OCI-LY7 (cell line): ENCODE measurements around the gene TBP. TPM values are rescaled to one million over a fixed set of nuclear protein-coding genes. Genes with fewer than 3 reads are reported as not detected.

ENCODE experiments used
- BruUV-seq: library from RNA; stranded (reverse); fragments of 400-500 nt; replicated peaks from 2 replicates; lab custom pipeline; 2021; lab: Mats Ljungman, UMichigan
- CTCF ChIA-PET: fragments of 300-600 bp; sonication (Branson Sonifier 250); formaldehyde crosslinking; loops from one replicate; lab custom pipeline; 2022; ENCODE audit warnings: antibody characterized with exemption; ENCODE audit not compliant: unreplicated experiment; lab: Charles Lee
- POLR2A ChIA-PET: fragments of 300-600 bp; sonication (Branson Sonifier 250); formaldehyde crosslinking; loops from one replicate; lab custom pipeline; 2022; ENCODE audit warnings: antibody characterized with exemption; lab: Charles Lee
- DNase-seq: peaks from one replicate; pipeline ENCODE4 v3.0.0-alpha.2; 2015; ENCODE audit warnings: low spot score
- H2AFZ ChIP-seq: fragments of 200-600 bp; sonication (generic), shearing (Covaris generic); 2 replicates; pipeline ENCODE4 v1.6.1; 2014; ENCODE audit warnings: mild to moderate bottlenecking, antibody characterized with exemption, low read length, moderate library complexity
- H3K27ac ChIP-seq: fragments of 200-600 bp; sonication (generic); 2 replicates; pipeline ENCODE4 v1.5.1; 2014; ENCODE audit warnings: mixed run types, low read depth, mild to moderate bottlenecking, moderate library complexity, low read length, inconsistent platforms; ENCODE audit not compliant: poor library complexity, severe bottlenecking
- H3K36me3 ChIP-seq: fragments of 200-600 bp; sonication (generic); 2 replicates; pipeline ENCODE4 v1.6.1; 2014; ENCODE audit warnings: mild to moderate bottlenecking, antibody characterized with exemption, low read length, moderate library complexity, mixed read lengths; ENCODE audit not compliant: insufficient read depth
- H3K4me1 ChIP-seq: fragments of 200-600 bp; sonication (generic); 2 replicates; pipeline ENCODE4 v1.5.1; 2014; ENCODE audit warnings: mild to moderate bottlenecking, low read length; ENCODE audit not compliant: insufficient read depth, poor library complexity, severe bottlenecking
- H3K4me2 ChIP-seq: fragments of 200-600 bp; sonication (generic); 2 replicates; pipeline ENCODE4 v1.6.1; 2014; ENCODE audit warnings: mild to moderate bottlenecking, low read length
- H3K4me3 ChIP-seq: fragments of 200-600 bp; sonication (generic); 2 replicates; pipeline ENCODE4 v1.5.1; 2014; ENCODE audit warnings: mild to moderate bottlenecking, low read depth, low read length; ENCODE audit not compliant: poor library complexity, severe bottlenecking
- H3K79me2 ChIP-seq: fragments of 200-600 bp; sonication (generic); 2 replicates; pipeline ENCODE4 v1.6.1; 2016; ENCODE audit warnings: low read depth, mild to moderate bottlenecking, low read length, moderate library complexity, mixed read lengths; ENCODE audit not compliant: insufficient read depth
- H3K9me2 ChIP-seq: fragments of 200-600 bp; sonication (generic); 2 replicates; pipeline ENCODE4 v1.6.1; 2016; ENCODE audit warnings: mild to moderate bottlenecking, low read length, mixed read lengths; ENCODE audit not compliant: insufficient read depth
- H3K9me3 ChIP-seq: fragments of 200-600 bp; sonication (generic); 2 replicates; pipeline ENCODE4 v1.6.1; 2014; ENCODE audit warnings: mild to moderate bottlenecking, mixed run types, low read length, mixed read lengths
- H4K20me1 ChIP-seq: fragments of 200-600 bp; sonication (generic); 2 replicates; pipeline ENCODE4 v1.6.1; 2014; ENCODE audit warnings: mild to moderate bottlenecking, antibody characterized with exemption, low read length, moderate library complexity, mixed read lengths; ENCODE audit not compliant: insufficient read depth
- EZH2phosphoT487 ChIP-seq: fragments of 200-600 bp; sonication (generic); IDR thresholded peaks from 2 replicates; pipeline ENCODE4 v1.6.1; 2018; ENCODE audit warnings: low read depth, borderline replicate concordance, mild to moderate bottlenecking, mixed run types, antibody characterized with exemption, low read length, moderate library complexity, mixed read lengths
- intact Hi-C: fragments of 100-400 bp; cut with micrococcal nuclease; formaldehyde crosslinking; loops from one replicate; pipeline ENCODE4 v1.10.0; 2022; ENCODE audit not compliant: unreplicated experiment
- total RNA-seq, 2 experiments: library from RNA; depleted of rRNA in 1 of 2; stranded (reverse); fragments of >200 nt in 1 of 2; shearing (Covaris generic) in 1 of 2; gene quantifications; 2 replicates each; pipeline ENCODE4 v1.2.3, GENCODE V29; 2014 to 2022
- TF ChIP-seq, protein P1 (sequence below): fragments of 200-600 bp; sonication (generic); conservative IDR thresholded peaks from 2 replicates; pipeline ENCODE4 v1.5.1; 2014; ENCODE audit warnings: mild to moderate bottlenecking, antibody characterized with exemption, low read length, moderate library complexity, mixed read lengths

Gene TBP
- total RNA-seq, 2 experiments from 2014 or later = 23.3 to 29.2 TPM

DNA sequence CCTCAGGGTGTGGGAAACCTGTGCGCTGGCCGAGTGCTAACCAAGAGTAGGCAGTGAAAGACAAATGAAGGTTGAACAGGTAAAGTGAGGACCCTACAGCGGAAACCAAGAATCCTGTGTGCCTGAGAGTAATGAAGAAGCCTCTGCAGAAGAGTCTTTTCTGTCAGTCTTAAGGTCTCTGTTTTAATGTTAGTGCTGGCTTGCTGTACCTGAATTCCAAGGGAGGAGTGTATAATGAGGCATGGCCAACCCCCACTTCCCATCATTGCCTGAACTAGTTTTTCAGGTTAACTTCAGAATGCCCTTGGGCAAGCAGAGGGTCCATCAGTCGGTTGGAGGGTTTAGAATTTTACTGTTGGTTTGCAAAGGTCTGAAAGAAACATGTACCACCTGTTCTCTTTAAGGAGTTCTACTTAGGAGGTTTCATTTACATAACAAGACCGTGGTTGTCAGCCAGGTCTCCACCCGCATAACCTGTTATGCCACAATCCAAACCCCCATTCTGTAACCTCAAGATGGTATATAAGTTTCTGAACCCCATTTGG is 30.9 kb downstream of the TBP start:
- Histone ChIP-seq H3K4me1 (peaks cover 22% of the 10 kb centered on the region), H3K4me2 (peak overlapping the region; percentile 72), H4K20me1 (peaks cover 13% of the 10 kb centered on the region; the same call in 1 of the 2 replicates), H3K9me2 (no peaks in the 10 kb centered on the region), H3K79me2 (peaks cover 34% of the 10 kb centered on the region), H2AFZ (peak overlapping the region; percentile 51; the same call in 1 of the 2 replicates), H3K36me3 (peaks cover 35% of the 10 kb centered on the region), H3K4me3 (peak overlapping the region; percentile 99), H3K9me3 (no peaks in the 10 kb centered on the region), H3K27ac (peak overlapping the region; percentile 87)
- intact Hi-C loops = loop anchor here (1.0 kb wide), 1 partner anchor 31 kb away; the partner anchor contains the start of gene TBP
- POLR2A ChIA-PET = interaction anchor here (0.6 to 1.7 kb wide), 4 partner anchors 9 to 33 kb away, joined by 4 to 14 read pairs (median 7); partner anchors contain the start of gene TBP
- TF ChIP-seq, protein P1, sequence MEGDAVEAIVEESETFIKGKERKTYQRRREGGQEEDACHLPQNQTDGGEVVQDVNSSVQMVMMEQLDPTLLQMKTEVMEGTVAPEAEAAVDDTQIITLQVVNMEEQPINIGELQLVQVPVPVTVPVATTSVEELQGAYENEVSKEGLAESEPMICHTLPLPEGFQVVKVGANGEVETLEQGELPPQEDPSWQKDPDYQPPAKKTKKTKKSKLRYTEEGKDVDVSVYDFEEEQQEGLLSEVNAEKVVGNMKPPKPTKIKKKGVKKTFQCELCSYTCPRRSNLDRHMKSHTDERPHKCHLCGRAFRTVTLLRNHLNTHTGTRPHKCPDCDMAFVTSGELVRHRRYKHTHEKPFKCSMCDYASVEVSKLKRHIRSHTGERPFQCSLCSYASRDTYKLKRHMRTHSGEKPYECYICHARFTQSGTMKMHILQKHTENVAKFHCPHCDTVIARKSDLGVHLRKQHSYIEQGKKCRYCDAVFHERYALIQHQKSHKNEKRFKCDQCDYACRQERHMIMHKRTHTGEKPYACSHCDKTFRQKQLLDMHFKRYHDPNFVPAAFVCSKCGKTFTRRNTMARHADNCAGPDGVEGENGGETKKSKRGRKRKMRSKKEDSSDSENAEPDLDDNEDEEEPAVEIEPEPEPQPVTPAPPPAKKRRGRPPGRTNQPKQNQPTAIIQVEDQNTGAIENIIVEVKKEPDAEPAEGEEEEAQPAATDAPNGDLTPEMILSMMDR = no peak
- no peak for TF ChIP-seq EZH2phosphoT487
- no peak for DNase-seq
- BruUV-seq = TSS peak; percentile 90
- CTCF ChIA-PET = no interaction called here

DNA sequence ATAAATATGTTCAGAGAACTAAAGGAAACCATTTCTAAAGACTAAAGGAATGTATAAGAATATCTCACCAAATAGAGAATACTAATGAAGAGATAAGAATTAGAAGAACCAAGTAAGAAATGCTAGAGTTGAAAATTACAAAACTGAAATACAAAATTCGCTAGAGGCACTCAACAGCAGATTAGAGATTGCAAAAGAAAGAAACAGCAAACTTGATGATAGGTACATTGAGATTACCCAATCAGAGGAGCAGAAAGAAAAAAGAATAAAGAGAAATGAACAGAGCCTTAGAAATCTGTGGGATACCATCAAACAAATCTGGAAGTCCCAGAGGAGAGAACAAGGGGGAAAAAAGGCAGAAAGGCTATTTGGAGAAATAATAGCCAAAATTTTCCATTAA is 36.6 kb downstream of the TBP start:
- Histone ChIP-seq H3K4me2 (no peak overlapping the region), H3K9me2 (no peaks in the 10 kb centered on the region), H3K36me3 (no peaks in the 10 kb centered on the region; the same call in 1 of the 2 replicates), H3K27ac (no peak overlapping the region), H3K4me1 (peaks cover 2% of the 10 kb centered on the region), H2AFZ (no peak overlapping the region), H3K79me2 (no peaks in the 10 kb centered on the region), H3K9me3 (peaks cover 20% of the 10 kb centered on the region), H3K4me3 (no peak overlapping the region), H4K20me1 (no peaks in the 10 kb centered on the region)
- CTCF ChIA-PET = no interaction called here
- TF ChIP-seq EZH2phosphoT487 = no peak
- TF ChIP-seq, protein P1 = no peak
- intact Hi-C loops = no loop called here
- POLR2A ChIA-PET = interaction anchor here (2.2 kb wide), 1 partner anchor 11 kb away, joined by 4 read pairs; no protein-coding TSS in a partner anchor
- no peak for DNase-seq
- no TSS peak for BruUV-seq

DNA sequence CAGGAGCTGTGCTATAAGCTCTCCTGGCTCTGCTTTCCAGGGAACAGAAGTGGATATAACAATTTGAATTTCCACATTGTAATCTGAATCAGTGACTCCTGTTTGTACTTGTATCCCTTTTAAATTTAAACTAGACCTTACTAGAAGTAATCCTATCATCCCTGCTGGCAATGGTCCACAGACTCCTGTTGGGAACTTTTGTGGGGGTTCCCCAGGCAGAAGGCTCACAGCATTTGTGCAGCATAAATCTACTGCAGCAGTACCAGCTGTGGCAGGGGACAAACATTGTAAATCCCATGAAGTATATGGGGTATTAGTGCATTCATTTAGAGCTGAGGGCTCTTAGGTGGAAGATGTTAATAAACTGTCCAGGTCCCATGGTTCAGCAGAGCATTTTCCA is 42.3 kb downstream of the TBP start:
- no peak overlapping the region for H3K4me2 ChIP-seq
- CTCF ChIA-PET = no interaction called here
- no peaks in the 10 kb centered on the region for H4K20me1 ChIP-seq
- H3K27ac ChIP-seq = no peak overlapping the region
- DNase-seq = no peak
- no peak overlapping the region for H2AFZ ChIP-seq
- POLR2A ChIA-PET = interaction anchor here (1.1 kb wide), 1 partner anchor 15 kb away, joined by 4 read pairs; no protein-coding TSS in a partner anchor
- no peaks in the 10 kb centered on the region for H3K79me2 ChIP-seq
- intact Hi-C loops = no loop called here
- no TSS peak for BruUV-seq
- no peaks in the 10 kb centered on the region; the same call in 1 of the 2 replicates for H3K36me3 ChIP-seq
- H3K4me1 ChIP-seq = no peaks in the 10 kb centered on the region
- TF ChIP-seq, protein P1 = no peak
- no peak for TF ChIP-seq EZH2phosphoT487
- H3K4me3 ChIP-seq = no peak overlapping the region
- H3K9me2 ChIP-seq = no peaks in the 10 kb centered on the region
- H3K9me3 ChIP-seq = peaks cover 17% of the 10 kb centered on the region
